PC-3 (cell line): ENCODE results near the gene SERINC2.

Source experiments
- CTCF ChIP-seq: fragments of 300-600 bp; sonication (generic); conservative IDR thresholded peaks from 2 replicates; pipeline ENCODE4 v1.5.1; 2017; ENCODE audit warnings: antibody characterized with exemption, low read depth, mild to moderate bottlenecking, low read length
- EZH2 ChIP-seq: fragments of 300-600 bp; sonication (generic); IDR thresholded peaks from one replicate; pipeline ENCODE4 v1.6.1; 2017; ENCODE audit warnings: antibody characterized with exemption, mild to moderate bottlenecking, low read length; ENCODE audit not compliant: unreplicated experiment
- EZH2phosphoT487 ChIP-seq: fragments of 300-600 bp; sonication (generic); IDR thresholded peaks from 2 replicates; pipeline ENCODE4 v1.6.1; 2018; ENCODE audit warnings: mild to moderate bottlenecking, antibody characterized with exemption, low read length, borderline replicate concordance

DNA sequence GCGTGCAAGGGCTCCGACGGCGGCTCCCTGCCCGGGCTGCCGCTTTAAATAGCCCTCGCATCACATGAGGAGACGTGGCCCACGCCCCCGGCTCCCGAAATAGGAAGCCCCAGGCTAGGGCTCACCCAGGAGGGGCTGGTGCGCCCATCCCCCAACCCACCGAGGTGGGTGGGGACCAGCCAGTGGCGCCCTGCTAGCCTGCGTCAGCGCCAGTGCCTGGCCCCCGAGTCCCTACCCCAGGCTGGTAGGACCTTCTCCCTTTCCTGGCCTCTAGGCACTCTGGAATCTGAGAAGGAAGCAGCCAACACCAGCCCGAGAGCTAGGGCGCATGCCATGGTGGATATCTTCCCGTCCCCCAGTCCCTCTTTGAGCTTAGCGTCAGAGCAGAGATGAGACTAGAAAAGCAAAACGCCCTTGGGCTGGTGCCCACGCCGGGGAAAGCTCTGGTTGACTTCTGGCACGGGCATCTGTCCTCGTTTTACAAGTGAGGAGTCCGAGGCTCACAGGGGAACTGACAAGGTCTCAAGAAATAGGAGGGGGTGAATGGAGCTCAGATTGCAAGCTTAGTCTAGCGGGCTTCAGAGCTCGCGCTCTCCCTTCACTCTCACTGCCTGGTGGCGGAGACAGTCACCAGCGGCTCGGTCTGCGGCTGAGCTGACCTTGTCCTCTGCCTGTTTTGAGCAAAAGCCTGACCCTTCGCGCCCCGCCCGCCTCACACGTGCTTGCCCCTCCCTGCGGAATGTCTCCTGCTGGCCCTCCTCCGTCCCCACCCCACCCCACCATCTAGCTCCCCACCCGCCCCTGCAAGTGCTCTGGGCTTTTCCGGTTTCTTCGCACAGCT, 39.7 kb upstream of the SERINC2 start, which contains the start of gene FABP3:
- TF ChIP-seq CTCF (no peak), EZH2phosphoT487 (no peak), EZH2 (no peak)
